ENCODE results near the gene ADARB1. TPM values are rescaled to one million over a fixed set of nuclear protein-coding genes. Genes with fewer than 3 reads are reported as not detected.

ADARB1 gene
- total and polyA plus RNA-seq, 12 donors: 7.2 to 21.6 (median 16.1) TPM

- intact Hi-C loops (cut with DNase I): no loop called here
- DNase-seq: no peak
- Histone ChIP-seq H3K9me3 (replicated peaks in 1 of 3) (no peaks in the 10 kb centered on the region), H3K4me3 (no peak overlapping the region), H3K4me1 (replicated peaks in 1 of 2) (no peaks in the 10 kb centered on the region), H3K27ac (no peak overlapping the region), H3K27me3 (peaks cover 4% of the 10 kb centered on the region), H3K36me3 (replicated peaks in 1 of 2) (no peaks in the 10 kb centered on the region)
- WGBS, 4 donors: 80 to 86% (median 82%) methylated on average over 7 of the region's 7 CpGs
- no peak for TF ChIP-seq POLR2A (IDR thresholded peaks at IDR 0.05)
- no peak for TF ChIP-seq CTCF (IDR thresholded peaks at IDR 0.05)
Measured at GRCh38 chr21:45237401-45237800, 163.0 kb downstream of the ADARB1 start.

DNA sequence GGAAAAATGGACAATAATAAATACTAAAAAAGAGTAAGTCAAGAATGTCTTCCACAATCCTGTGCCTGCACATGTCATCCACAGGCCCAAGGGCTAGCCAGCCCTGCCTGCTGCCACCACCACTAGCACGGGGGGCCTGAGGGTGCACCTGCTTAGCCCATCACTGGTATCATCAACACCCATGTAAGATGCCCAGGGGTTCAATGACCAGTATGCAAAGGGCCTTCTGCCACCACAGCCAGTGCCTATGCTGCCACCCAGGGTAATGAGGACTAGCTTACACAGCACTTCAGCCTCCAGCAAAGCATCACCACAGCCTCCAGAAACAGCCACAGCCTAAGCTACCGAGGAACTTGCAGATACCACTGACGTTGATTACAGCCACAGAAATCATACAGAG is 167.0 kb downstream of the ADARB1 start:
- TF ChIP-seq CTCF (IDR thresholded peaks at IDR 0.05) (no peak), POLR2A (IDR thresholded peaks at IDR 0.05) (no peak)
- Histone ChIP-seq H3K27me3 (no peaks in the 10 kb centered on the region), H3K4me1 (replicated peaks in 1 of 2) (no peaks in the 10 kb centered on the region), H3K27ac (no peak overlapping the region), H3K9me3 (replicated peaks in 1 of 3) (peaks cover 0 to 12% (median 0%) of the 10 kb centered on the region in 3 donors), H3K36me3 (replicated peaks in 1 of 2) (peaks cover 0 to 3% of the 10 kb centered on the region in 2 donors), H3K4me3 (no peak overlapping the region)
- intact Hi-C loops (cut with DNase I): no loop called here
- no peak for DNase-seq
- WGBS, 4 donors: 76 to 84% (median 79%) methylated on average over 3 of the region's 3 CpGs

- Histone ChIP-seq H3K27ac (no peak overlapping the region), H3K9me3 (replicated peaks in 1 of 3) (peaks cover 0 to 12% (median 0%) of the 10 kb centered on the region in 3 donors), H3K36me3 (replicated peaks in 1 of 2) (peaks cover 0 to 3% of the 10 kb centered on the region in 2 donors), H3K4me1 (replicated peaks in 1 of 2) (no peaks in the 10 kb centered on the region), H3K27me3 (no peaks in the 10 kb centered on the region), H3K4me3 (no peak overlapping the region)
- intact Hi-C loops (cut with DNase I): no loop called here
- TF ChIP-seq CTCF (IDR thresholded peaks at IDR 0.05) (no peak), POLR2A (IDR thresholded peaks at IDR 0.05) (no peak)
- DNase-seq: no peak
- WGBS, 4 donors: 37 to 60% (median 50%) methylated on average over 3 of the region's 3 CpGs
Measured at GRCh38 chr21:45243603-45244002, 169.2 kb downstream of the ADARB1 start.

DNA sequence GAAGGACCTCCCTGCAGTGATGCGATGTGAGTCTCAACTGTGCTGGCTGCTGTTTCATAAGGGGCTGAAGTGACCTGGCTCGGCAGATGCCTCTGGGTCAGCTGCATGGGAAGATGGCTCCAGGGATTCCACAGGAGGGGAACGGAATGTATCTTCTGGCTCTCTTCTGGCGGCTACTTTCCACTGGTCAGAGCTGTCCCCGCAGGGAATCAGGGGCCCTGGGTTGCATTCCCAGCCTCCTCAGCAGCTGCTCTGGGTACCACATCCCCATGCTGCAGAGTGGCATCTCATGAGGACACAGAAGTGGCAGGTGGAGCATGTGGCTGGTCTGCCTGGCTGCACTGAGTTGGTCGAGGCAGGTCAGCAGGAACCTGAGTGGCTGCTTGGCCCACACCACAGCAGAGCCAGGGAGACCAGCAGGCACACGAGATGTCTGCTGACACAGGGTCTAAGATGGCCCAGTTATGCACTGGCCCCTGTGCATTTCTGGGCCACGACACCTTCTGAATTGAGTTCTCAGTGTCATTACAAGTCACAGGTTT is 170.5 kb downstream of the ADARB1 start:
- H3K4me3 ChIP-seq: no peak overlapping the region
- 61 to 80% (median 78%) methylated on average over 6 to 8 of the region's 8 CpGs for WGBS, 4 donors

More for the DNA sequence above, 170.5 kb downstream of the ADARB1 start:
- H3K27ac ChIP-seq: no peak overlapping the region
- H3K36me3 ChIP-seq (replicated peaks in 1 of 2): peaks cover 0 to 3% of the 10 kb centered on the region in 2 donors
- H3K27me3 ChIP-seq: no peaks in the 10 kb centered on the region
- TF ChIP-seq CTCF (IDR thresholded peaks at IDR 0.05): no peak
- TF ChIP-seq POLR2A (IDR thresholded peaks at IDR 0.05): no peak
- intact Hi-C loops (cut with DNase I): no loop called here
- no peaks in the 10 kb centered on the region for H3K4me1 ChIP-seq (replicated peaks in 1 of 2)
- H3K9me3 ChIP-seq (replicated peaks in 1 of 3): peaks cover 0 to 12% (median 0%) of the 10 kb centered on the region in 3 donors
- peak in 1 of 7 donors; percentile 30 for DNase-seq
